Type B pancreatic cell (in vitro differentiated cells): ENCODE data around the gene ITGAE. TPM values are rescaled to one million over a fixed set of nuclear protein-coding genes. Genes with fewer than 3 reads are reported as not detected.
"Not testable (repeated sequence)": the region's sequence is repeated elsewhere in the genome, so short reads cannot be mapped to it uniquely, and the experiment has no call there.

Experiments used
- DNase-seq: peaks from one replicate; pipeline ENCODE4 v3.0.0; 2021; ENCODE audit warnings: mixed read lengths; ENCODE audit not compliant: unreplicated experiment; ENCODE audit errors: extremely low spot score
- H3K27ac Mint-ChIP-seq: 2 replicates; pipeline ENCODE4 v1.8.0; 2021; ENCODE audit warnings: mild to moderate bottlenecking, mixed read lengths
- H3K27me3 Mint-ChIP-seq: 2 replicates; pipeline ENCODE4 v1.8.0; 2021; ENCODE audit warnings: mixed read lengths
- H3K36me3 Mint-ChIP-seq: 2 replicates; pipeline ENCODE4 v1.8.0; 2021; ENCODE audit warnings: mixed read lengths
- H3K4me1 Mint-ChIP-seq: one replicate; pipeline ENCODE4 v1.8.0; 2021; ENCODE audit warnings: mixed read lengths; ENCODE audit not compliant: unreplicated experiment
- H3K4me3 Mint-ChIP-seq: 2 replicates; pipeline ENCODE4 v1.8.0; 2021; ENCODE audit warnings: mild to moderate bottlenecking, mixed read lengths
- H3K9me3 Mint-ChIP-seq: 2 replicates; pipeline ENCODE4 v1.8.0; 2021; ENCODE audit warnings: mixed read lengths
- total RNA-seq: library from RNA; stranded (reverse); gene quantifications from 2 replicates; pipeline ENCODE4 v1.2.1, GENCODE V29; 2021; ENCODE audit warnings: low replicate concordance
- TF ChIP-seq, protein P1 (sequence below): fragments of 200-600 bp; sonication (generic); conservative IDR thresholded peaks from 2 replicates; pipeline ENCODE4 v1.5.0; 2021; ENCODE audit warnings: antibody characterized with exemption, mild to moderate bottlenecking

ITGAE gene
- total RNA-seq, 1 donor from 2014 or later = 28.8 TPM

DNA sequence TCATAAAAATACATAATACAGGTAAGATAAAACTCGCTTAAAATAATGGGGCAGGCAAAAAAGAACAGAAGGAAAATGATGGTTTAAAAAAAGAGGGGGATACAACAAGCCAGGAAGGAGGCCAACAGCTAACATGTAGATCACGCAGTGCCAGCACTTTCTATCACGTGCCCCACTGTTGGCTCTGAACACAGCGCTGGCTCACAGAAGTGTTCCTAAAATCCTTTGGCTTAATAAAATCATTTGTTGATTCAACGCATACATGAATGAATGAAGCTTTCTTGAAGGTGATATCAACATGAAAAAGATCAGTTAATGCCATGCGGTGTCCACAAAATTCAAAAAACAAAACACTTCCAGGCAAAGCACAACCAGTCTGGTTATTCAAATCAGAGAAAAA, 8.5 kb downstream of the ITGAE start:
- H3K9me3 Mint-ChIP-seq = no peaks in the 10 kb centered on the region
- no peak overlapping the region for H3K4me3 Mint-ChIP-seq
- no peak overlapping the region for H3K27ac Mint-ChIP-seq
- H3K36me3 Mint-ChIP-seq = no peaks in the 10 kb centered on the region
- no peaks in the 10 kb centered on the region for H3K27me3 Mint-ChIP-seq
- TF ChIP-seq, protein P1, sequence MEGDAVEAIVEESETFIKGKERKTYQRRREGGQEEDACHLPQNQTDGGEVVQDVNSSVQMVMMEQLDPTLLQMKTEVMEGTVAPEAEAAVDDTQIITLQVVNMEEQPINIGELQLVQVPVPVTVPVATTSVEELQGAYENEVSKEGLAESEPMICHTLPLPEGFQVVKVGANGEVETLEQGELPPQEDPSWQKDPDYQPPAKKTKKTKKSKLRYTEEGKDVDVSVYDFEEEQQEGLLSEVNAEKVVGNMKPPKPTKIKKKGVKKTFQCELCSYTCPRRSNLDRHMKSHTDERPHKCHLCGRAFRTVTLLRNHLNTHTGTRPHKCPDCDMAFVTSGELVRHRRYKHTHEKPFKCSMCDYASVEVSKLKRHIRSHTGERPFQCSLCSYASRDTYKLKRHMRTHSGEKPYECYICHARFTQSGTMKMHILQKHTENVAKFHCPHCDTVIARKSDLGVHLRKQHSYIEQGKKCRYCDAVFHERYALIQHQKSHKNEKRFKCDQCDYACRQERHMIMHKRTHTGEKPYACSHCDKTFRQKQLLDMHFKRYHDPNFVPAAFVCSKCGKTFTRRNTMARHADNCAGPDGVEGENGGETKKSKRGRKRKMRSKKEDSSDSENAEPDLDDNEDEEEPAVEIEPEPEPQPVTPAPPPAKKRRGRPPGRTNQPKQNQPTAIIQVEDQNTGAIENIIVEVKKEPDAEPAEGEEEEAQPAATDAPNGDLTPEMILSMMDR = no peak
- H3K4me1 Mint-ChIP-seq = peaks cover 4% of the 10 kb centered on the region
- DNase-seq = no peak

- no peaks in the 10 kb centered on the region for H3K9me3 Mint-ChIP-seq
- no peak for DNase-seq
- no peak overlapping the region for H3K4me3 Mint-ChIP-seq
- H3K36me3 Mint-ChIP-seq = no peaks in the 10 kb centered on the region
- H3K4me1 Mint-ChIP-seq = no peaks in the 10 kb centered on the region
- no peaks in the 10 kb centered on the region for H3K27me3 Mint-ChIP-seq
- H3K27ac Mint-ChIP-seq = no peak overlapping the region
- TF ChIP-seq, protein P1 = no peak
These were observed 12.8 kb downstream of the ITGAE start for GRCh38 chr17:3788200-3788599.

- not testable (repeated sequence) for DNase-seq, H3K4me3 Mint-ChIP-seq, H3K27me3 Mint-ChIP-seq
These were observed 15.7 kb downstream of the ITGAE start for GRCh38 chr17:3785323-3785722.

DNA sequence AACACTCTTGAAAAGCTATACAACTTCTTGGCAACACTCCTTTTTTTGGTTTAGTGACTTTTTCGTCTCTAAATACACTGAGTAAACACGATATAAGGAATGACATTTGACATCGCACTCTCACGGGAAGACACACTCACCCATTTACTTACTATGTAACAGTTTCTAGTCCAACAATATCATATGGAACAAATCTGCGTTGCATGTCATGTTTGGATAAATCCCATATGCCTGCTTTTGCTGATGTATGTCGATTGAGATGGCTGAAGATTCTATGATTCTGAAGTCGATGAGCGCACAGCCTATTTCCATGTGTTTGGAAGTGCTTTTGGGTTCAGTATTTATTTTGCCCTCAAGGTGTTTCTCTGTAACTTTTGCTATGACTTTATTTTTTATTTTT, 18.2 kb downstream of the ITGAE start:
- H3K4me1 Mint-ChIP-seq = no peaks in the 10 kb centered on the region
- no peak for DNase-seq
- no peak overlapping the region for H3K4me3 Mint-ChIP-seq
- H3K36me3 Mint-ChIP-seq = no peaks in the 10 kb centered on the region
- no peaks in the 10 kb centered on the region for H3K27me3 Mint-ChIP-seq
- H3K9me3 Mint-ChIP-seq = no peaks in the 10 kb centered on the region
- TF ChIP-seq, protein P1 = no peak
- no peak overlapping the region for H3K27ac Mint-ChIP-seq

More at GRCh38 chr17:3785323-3785722, 15.7 kb downstream of the ITGAE start:
- not testable (repeated sequence) for H3K9me3 Mint-ChIP-seq, H3K27ac Mint-ChIP-seq, H3K36me3 Mint-ChIP-seq, H3K4me1 Mint-ChIP-seq

GRCh38 chr17:3780986-3781385, 20.0 kb downstream of the ITGAE start:
- no peaks in the 10 kb centered on the region for H3K9me3 Mint-ChIP-seq
- no peak overlapping the region for H3K4me3 Mint-ChIP-seq
- no peaks in the 10 kb centered on the region for H3K27me3 Mint-ChIP-seq
- no peaks in the 10 kb centered on the region for H3K4me1 Mint-ChIP-seq
- no peak for DNase-seq
- H3K27ac Mint-ChIP-seq = no peak overlapping the region
- H3K36me3 Mint-ChIP-seq = no peaks in the 10 kb centered on the region
- TF ChIP-seq, protein P1 = no peak

- H3K4me3 Mint-ChIP-seq = no peak overlapping the region
- no peaks in the 10 kb centered on the region for H3K36me3 Mint-ChIP-seq
- TF ChIP-seq, protein P1 = no peak
- DNase-seq = no peak
- H3K27ac Mint-ChIP-seq = no peak overlapping the region
- H3K4me1 Mint-ChIP-seq = no peaks in the 10 kb centered on the region
- H3K27me3 Mint-ChIP-seq = no peaks in the 10 kb centered on the region
- H3K9me3 Mint-ChIP-seq = no peaks in the 10 kb centered on the region
These were observed 23.4 kb downstream of the ITGAE start for GRCh38 chr17:3777366-3778120.
